ENCODE results near the gene ISCA1. TPM values are rescaled to one million over a fixed set of nuclear protein-coding genes. Genes with fewer than 3 reads are reported as not detected.

ISCA1 gene
- total and polyA plus RNA-seq, 2 donors (not counting 3 experiments of a cell fraction or from before 2014, with no cell fraction given), result 14.2 to 22.2 TPM

GRCh38 chr9:86238861-86239770, 43.2 kb downstream of the ISCA1 start:
- CTCF ChIA-PET, result interaction anchor here (4.2 kb wide), 1 partner anchor 37 kb away, joined by 20 read pairs; no protein-coding TSS in a partner anchor
- Histone ChIP-seq H3K27ac (ENCODE audit: insufficient read depth, low read depth, low read length) (no peak overlapping the region), H3K4me1 (ENCODE audit: control insufficient read depth, extremely low read depth, insufficient read depth, low read length) (peaks cover 4% of the 10 kb centered on the region), H3K9me3 (replicated peaks; ENCODE audit: control insufficient read depth, insufficient read depth, low read length) (no peaks in the 10 kb centered on the region), H3K36me3 (ENCODE audit: control insufficient read depth in 2 of 2, extremely low read depth in 1 of 2, insufficient read depth in 2 of 2, low read length in 2 of 2) (no peaks in the 10 kb centered on the region), H3K79me2 (ENCODE audit: control insufficient read depth, insufficient read depth, low read length) (no peaks in the 10 kb centered on the region), H3K27me3 (ENCODE audit: control insufficient read depth in 2 of 2, insufficient read depth in 2 of 2, low read length in 2 of 2) (no peaks in the 10 kb centered on the region), H3K4me3 (replicated peaks in 1 of 3; ENCODE audit: insufficient read depth in 1 of 3, low read depth in 1 of 3, low read length in 3 of 3) (no peak overlapping the region), H4K20me1 (replicated peaks; ENCODE audit: control insufficient read depth, extremely low read depth, insufficient read depth, low read length) (no peaks in the 10 kb centered on the region), H3K9ac (replicated peaks; ENCODE audit: extremely low read depth, insufficient read depth, low read length) (no peak overlapping the region), H2AFZ (ENCODE audit: low read depth, low read length) (no peak overlapping the region), H3K4me2 (ENCODE audit: insufficient read depth, low read length) (no peak overlapping the region), H3K9me1 (replicated peaks; ENCODE audit: control insufficient read depth, extremely low read depth, insufficient read depth, low read length) (no peaks in the 10 kb centered on the region)
- no TSS peak for BruUV-seq (replicated peaks)
- no peak for FAIRE-seq
- dilution Hi-C loops (cut with MboI; ENCODE audit: extremely low pct_ligation_motif_present, low sequenced_read_pairs), result no loop called here
- POLR2A ChIA-PET, result interaction anchor here (0.6 kb wide), 1 partner anchor 20 kb away, joined by 4 read pairs; no protein-coding TSS in a partner anchor
- intact Hi-C loops (cut with micrococcal nuclease), result no loop called here
- DNase-seq (ENCODE audit: low read depth, low spot score), result peak; percentile 20
- no peak for TF ChIP-seq JUN (IDR thresholded peaks at IDR 0.05; ENCODE audit: borderline replicate concordance, insufficient read depth, insufficient read length, low read depth)
- TF ChIP-seq CTCF (IDR thresholded peaks at IDR 0.05; ENCODE audit: extremely low read depth in 1 of 2, insufficient read depth in 1 of 2, low read depth in 1 of 2, low read length in 2 of 2), result no peak
- no peak for TF ChIP-seq POLR2A (IDR thresholded peaks at IDR 0.05; ENCODE audit: low read depth, low read length)
- no peak for TF ChIP-seq FOS (IDR thresholded peaks at IDR 0.05; ENCODE audit: borderline replicate concordance, insufficient read depth, low read length)
- TF ChIP-seq GATA2 (IDR thresholded peaks at IDR 0.05; ENCODE audit: insufficient read depth, insufficient read length, low read depth, low read length), result no peak
- no peak for TF ChIP-seq POLR2AphosphoS5 (IDR thresholded peaks at IDR 0.05; ENCODE audit: insufficient read depth, low read depth, low read length)
- TF ChIP-seq MAX (IDR thresholded peaks at IDR 0.05; ENCODE audit: insufficient read depth, insufficient read length), result no peak
- TF ChIP-seq MYC (IDR thresholded peaks at IDR 0.05; ENCODE audit: low read depth, low read length), result no peak
- no peak for TF ChIP-seq EZH2 (IDR thresholded peaks at IDR 0.05; ENCODE audit: borderline replicate concordance, low read depth, low read length, severe bottlenecking)
